GM21825 (cell line): Measurements from ENCODE around the gene TSC2.
"Not testable (repeated sequence)": the region's sequence is repeated elsewhere in the genome, so short reads cannot be mapped to it uniquely, and the experiment has no call there.

ENCODE experiments used
- ATAC-seq: cut with Tn5 transposase; IDR thresholded peaks from one replicate; pipeline ENCODE4 v1.9.1; 2021; ENCODE audit warnings: mild to moderate bottlenecking, moderate library complexity; ENCODE audit not compliant: unreplicated experiment

Gene TSC2

DNA sequence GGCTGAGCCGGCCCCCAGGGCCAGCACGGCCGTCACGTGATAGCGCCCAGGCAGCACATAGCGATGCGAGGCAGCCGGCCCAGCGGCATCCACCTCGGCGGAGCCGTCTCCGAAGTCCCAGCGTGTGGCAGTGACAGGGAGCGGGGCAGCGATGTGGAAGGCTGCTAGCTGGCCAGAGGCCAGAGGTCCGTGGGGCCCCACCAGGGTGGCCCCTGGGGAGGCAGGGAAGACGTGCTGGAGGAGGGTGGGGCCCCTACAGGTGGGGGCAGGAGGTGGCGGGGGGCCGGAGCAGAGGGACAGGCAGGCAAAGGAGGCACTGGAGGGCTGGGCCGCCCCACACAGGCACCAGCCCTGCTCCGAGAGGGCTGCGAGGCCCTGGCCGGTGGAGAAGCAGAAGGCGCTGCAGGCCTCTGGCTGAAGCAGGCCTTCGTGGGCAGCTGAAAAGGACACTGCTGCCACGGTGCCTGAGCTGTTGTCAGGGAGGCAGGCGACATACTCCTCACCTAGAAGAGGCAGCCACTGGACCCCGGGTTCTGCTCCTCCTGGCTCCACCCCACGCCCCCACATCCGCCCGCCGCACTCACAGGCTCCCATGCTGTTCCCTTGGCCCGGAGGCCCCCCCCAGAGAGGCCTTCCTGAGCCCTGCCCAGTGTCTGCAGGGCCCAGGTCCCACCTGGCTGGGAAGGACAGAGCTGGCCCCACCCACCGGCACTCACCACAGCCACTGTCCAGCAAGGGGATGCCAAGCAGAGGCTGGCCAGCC lies 70.4 kb downstream of the TSC2 start:
- ATAC-seq = not testable (repeated sequence)

GRCh38 chr16:2121325-2121724 lies 73.5 kb downstream of the TSC2 start:
- ATAC-seq = not testable (repeated sequence)

- no peak for ATAC-seq
Measured at GRCh38 chr16:2121853-2122252, 74.1 kb downstream of the TSC2 start.

DNA sequence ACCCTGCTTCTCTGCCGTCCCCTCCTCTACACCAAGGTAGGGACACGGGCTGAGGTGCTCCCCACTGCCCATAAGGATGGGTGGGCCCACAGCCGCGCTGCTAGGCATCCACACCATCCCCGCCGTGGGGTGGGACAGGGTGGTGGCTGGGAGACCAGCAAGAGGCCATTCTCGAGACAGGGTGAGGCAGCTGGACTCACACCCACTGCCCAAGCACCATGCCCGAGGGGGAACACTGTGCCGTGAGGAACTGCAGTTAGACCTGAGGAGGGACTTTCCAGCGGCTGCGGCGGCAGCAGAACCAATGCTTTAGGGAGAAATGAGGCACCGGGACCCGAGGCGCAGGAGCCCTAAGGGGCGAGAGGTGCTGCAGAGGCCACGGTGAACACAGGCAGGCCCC lies 74.6 kb downstream of the TSC2 start:
- ATAC-seq = no peak

- not testable (repeated sequence) for ATAC-seq
Measured at GRCh38 chr16:2122934-2123683, 75.3 kb downstream of the TSC2 start.

- ATAC-seq = not testable (repeated sequence)
Measured at GRCh38 chr16:2123706-2124376, 76.1 kb downstream of the TSC2 start.

- ATAC-seq = not testable (repeated sequence)
Measured at GRCh38 chr16:2124377-2124693, 76.5 kb downstream of the TSC2 start.

DNA sequence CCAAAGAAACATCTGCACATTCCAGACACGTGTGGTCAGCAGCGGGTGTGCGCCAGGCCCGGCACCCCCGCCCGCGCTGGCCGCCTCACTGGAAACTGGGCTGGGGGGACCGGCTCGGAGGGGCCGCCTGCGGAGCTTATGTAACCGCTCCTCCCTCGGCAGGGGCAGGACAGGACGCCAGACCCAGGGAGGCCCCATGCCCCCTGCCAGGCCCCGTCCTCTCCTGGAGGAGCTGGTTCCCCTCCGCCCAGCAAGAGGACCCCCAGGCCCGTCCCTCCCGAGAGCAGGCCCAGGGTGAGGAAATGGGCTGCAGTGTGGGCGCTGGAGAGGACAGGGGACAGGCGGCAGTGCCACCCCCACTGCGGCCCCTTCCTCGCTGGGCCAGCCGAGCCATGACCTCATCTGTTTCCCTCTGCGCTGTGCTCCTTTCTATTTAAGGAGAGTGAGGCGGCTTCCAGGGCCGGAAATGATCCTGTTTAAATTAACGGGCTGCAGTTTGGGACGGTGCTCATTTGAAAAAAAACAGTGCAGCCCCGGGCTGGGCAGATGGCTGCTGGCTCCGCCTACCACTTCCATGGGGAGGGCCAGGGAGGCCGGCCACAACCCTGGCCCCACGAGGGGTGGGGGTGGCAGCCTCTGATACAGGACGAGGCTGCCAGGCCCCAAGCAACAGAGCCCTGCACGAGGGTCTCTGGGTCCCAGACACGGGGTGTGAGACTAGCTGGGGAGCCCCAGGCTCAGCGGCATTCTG lies 77.1 kb downstream of the TSC2 start:
- not testable (repeated sequence) for ATAC-seq

- not testable (repeated sequence) for ATAC-seq
Measured at GRCh38 chr16:2125609-2126008, 77.8 kb downstream of the TSC2 start.

- not testable (repeated sequence) for ATAC-seq
Measured at GRCh38 chr16:2126161-2126743, 78.5 kb downstream of the TSC2 start.

DNA sequence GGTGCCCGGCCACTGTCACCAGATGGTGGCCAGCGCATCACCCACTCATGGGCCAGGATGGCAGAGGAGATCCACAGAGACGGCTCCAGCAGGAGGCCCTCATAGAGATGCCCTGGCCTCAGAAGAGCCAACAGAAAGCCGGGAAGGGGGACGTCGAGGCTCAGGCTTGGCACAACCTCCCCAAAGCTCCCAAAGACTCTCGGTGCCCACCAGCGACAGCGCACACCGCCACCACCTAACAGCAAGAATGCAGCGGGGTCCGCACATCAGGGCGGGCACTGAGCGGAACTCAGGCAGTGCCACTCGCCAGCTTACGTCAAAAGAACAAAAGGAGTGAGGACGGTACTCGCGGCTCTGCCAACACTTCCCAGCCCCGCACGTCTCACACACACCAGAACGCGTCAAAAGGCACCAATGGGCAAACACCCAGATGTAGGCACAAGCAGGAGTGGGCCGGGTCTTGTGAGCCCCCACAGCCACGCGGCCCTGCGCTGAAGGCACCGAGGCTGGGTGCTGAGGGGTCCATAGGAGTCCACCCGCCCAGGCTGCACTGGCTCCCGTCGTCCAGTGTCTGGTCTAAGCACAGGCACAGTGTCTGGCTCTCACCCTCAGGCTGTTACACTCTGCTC lies 79.3 kb downstream of the TSC2 start:
- ATAC-seq = not testable (repeated sequence)

GRCh38 chr16:2127630-2128280 lies 80.0 kb downstream of the TSC2 start:
- ATAC-seq = not testable (repeated sequence)

GRCh38 chr16:2129251-2129650 lies 81.5 kb downstream of the TSC2 start:
- ATAC-seq = not testable (repeated sequence)

DNA sequence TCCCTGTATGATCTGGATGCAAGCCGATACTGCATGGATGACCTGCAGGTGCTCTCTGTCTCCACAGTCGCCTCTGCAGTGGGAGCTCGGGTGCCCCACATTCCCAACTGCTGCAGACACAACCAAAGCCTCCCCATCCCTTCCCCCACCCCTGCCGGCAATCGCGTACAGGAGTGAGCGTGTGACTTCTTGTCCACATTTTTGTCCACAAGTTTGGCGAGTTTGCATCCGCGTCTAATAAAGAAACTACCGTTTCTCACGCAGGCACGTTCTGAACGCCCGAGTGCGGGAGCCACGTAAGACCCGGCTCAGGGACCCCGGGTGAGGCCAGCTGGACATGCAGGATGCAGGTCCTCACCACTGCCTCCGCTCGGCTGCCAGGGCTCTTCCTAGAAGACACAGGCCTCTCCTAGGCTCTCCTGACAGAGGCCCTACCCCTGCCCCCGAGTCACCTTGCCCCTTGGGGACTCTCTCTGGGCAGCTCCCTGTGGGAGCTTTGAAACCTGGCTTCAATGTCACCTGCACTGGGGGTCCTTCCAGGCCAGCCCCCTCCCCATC lies 82.2 kb downstream of the TSC2 start:
- not testable (repeated sequence) for ATAC-seq

DNA sequence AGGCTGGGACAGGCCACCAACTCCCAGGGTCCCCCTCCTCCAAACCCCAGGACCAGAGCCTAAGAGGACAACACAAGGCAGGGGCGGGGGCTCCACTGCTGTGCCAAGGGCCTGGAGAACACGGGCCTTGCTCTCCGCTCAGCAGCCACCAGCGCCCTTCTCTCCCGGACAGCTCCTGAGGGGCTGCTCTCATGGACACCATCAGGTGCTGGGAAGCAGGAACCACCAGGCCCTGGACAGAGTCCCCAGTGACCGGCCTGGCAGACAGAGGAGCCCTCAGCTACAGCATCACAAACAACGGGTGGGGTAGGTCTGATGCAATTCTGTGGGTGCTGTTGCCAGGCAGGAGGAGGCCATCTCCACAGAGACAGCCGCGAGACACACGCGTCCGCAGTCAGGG lies 86.0 kb downstream of the TSC2 start:
- not testable (repeated sequence) for ATAC-seq

GRCh38 chr16:2135071-2135470 lies 87.3 kb downstream of the TSC2 start:
- not testable (repeated sequence) for ATAC-seq

DNA sequence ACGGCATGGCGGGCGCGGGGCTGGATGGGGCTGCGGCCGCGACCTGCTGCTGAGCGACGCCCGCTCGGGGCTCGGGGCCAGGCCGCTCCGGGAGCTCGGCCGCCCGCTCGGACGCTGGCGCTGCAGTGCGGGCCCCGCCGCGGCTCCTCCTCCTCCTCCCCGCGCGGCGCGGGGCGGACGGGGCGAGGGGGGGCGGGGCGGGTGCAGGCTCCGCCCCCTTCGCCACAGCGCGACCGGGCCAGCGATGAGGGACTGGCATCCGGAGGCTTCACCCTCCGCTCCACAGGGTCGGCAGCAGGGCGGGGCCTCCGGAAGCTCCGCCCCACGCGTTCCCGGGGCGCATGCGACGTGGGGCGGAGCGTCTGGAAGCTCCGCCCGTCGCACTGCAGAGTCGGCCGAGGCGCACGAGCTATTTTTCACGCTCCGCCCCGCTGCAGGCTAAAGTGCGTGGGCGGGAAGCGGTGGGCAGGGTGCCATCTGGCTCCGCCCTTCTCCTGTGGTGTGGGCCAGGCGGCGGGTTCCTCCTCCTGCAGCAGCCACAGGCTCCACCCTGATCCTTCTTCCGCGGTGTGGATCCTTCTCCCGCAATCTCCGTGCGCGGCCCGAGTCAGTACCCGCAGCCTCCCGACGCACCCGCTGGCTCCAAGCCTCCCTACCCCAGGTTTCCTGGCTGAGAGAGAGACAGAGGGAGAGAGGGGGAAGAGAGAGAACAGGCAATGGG lies 88.1 kb downstream of the TSC2 start, which contains the start of gene PKD1:
PKD1 (minus strand) TSS at position 129 of the 721 bp plus-strand sequence. CDS start 209 bp downstream, outside the sequence.
- peak; percentile 60 for ATAC-seq
